Heart right ventricle (tissue), 16 donors: ENCODE data around the gene LTBR. TPM values are rescaled to one million over a fixed set of nuclear protein-coding genes. Genes with fewer than 3 reads are reported as not detected.

Experiments used
- ATAC-seq, 8 donors: fragments of 200-7000 bp; cut with Tn5 transposase; one replicate each; pipeline ENCODE4 v1.9.1; 2020; ENCODE audit warnings: mild to moderate bottlenecking in 8 of 8, moderate library complexity in 8 of 8, moderate number of reproducible peaks in 1 of 8
- DNase-seq, 2 donors: peaks; one replicate each; pipeline ENCODE4 v3.0.0-alpha.2; 2020
- H3K27ac ChIP-seq, 10 donors: fragments of 200-600 bp; sonication (generic) in 2 of 10; one replicate each; pipeline versions ENCODE4 v1.5.0 to v1.8.0; 2020 to 2022; ENCODE audit warnings: mild to moderate bottlenecking in 3 of 10
- H3K27me3 ChIP-seq, 7 donors: fragments of 200-600 bp; one replicate each; pipeline ENCODE4 v1.8.0; 2021 to 2022; ENCODE audit warnings: mild to moderate bottlenecking in 2 of 7
- H3K36me3 ChIP-seq, 9 donors: fragments of 200-600 bp; sonication (generic) in 1 of 9; one replicate each; pipeline versions ENCODE4 v1.5.0 to v1.8.0; 2020 to 2022; ENCODE audit warnings: mild to moderate bottlenecking in 2 of 9
- H3K4me1 ChIP-seq, 9 donors: fragments of 200-600 bp; sonication (generic) in 1 of 9; one replicate each; pipeline versions ENCODE4 v1.5.0 to v1.8.0; 2020 to 2022; ENCODE audit warnings: mild to moderate bottlenecking in 4 of 9
- H3K4me3 ChIP-seq, 10 donors: fragments of 200-600 bp; sonication (generic) in 2 of 10; one replicate each; pipeline versions ENCODE4 v1.5.0 to v1.8.0; 2020 to 2022; ENCODE audit warnings: mild to moderate bottlenecking in 7 of 10, moderate library complexity in 2 of 10
- H3K9me3 ChIP-seq, 11 donors: fragments of 200-600 bp in 10 of 11; sonication (generic) in 2 of 11; one replicate each; pipeline versions ENCODE4 v1.5.0 to v1.8.0; 2013 to 2022; ENCODE audit warnings: mild to moderate bottlenecking in 2 of 11, control low read depth in 1 of 11, moderate library complexity in 1 of 11
- CTCF ChIP-seq, 9 donors: fragments of 200-600 bp; sonication (generic) in 2 of 9; IDR thresholded peaks; one replicate each; pipeline versions ENCODE4 v1.5.0 to v1.8.0; 2021 to 2022; ENCODE audit warnings: antibody characterized with exemption in 9 of 9, mild to moderate bottlenecking in 5 of 9, moderate library complexity in 1 of 9
- WGBS, 2 donors: extraction: QIAGEN DNeasy Blood & Tissue Kit; methylation state at CpG; one replicate each; pipeline ENCODE4 v1.1.7; 2013; ENCODE audit warnings: inconsistent platforms in 1 of 2; 5-methylcytosine and 5-hydroxymethylcytosine counted together
- intact Hi-C, 10 donors: fragments of 100-400 bp; cut with DNase I; formaldehyde crosslinking; loops; one replicate each; pipeline versions ENCODE4 v1.11.1 to v1.14.2; 2022
- polyA plus RNA-seq, 2 donors: library from polyadenylated mRNA; stranded (reverse); fragments of 200-250 nt; gene quantifications; one replicate each; pipeline ENCODE4 v1.2.3, GENCODE V29; 2013
- total RNA-seq, 10 donors: library from RNA; stranded (reverse); fragmentation: NEBNext Ultra II Directional in 3 of 10; extraction: Animal tissue kit (Norgen Biotek cat#: 25700) in 3 of 10; gene quantifications; one replicate each; pipeline versions ENCODE4 v1.2.1 to v1.2.4, GENCODE V29; 2021 to 2023
- donor health status: Arrhythmogenic right ventricular cardiomyopathy.
- donor health status: ischemic (EF 13 %, LVEDD 7.1; RV severe dilation, severe dysfunction).
- donor health status: healthy with polysubstance abuse.
- donor health status: DM: no; HTN: yes; CAD: no.
- donor health status: DM: no; HTN: no; CAD: no.
- donor health status: ischemic (EF 25% LVEDD 6.9; RV normal size, moderate dysfunction).
- donor health status: ischemic (EF 25% LVEDD 5.7; RV mildly dilated, moderate dysfunction).
- donor health status: healthy.
- donor health status: DM: yes; HTN: yes; CAD: no.
- donor health status: Ischemic cardiomyopathy.
- donor health status: ischemic (EF 35%, LVEDD 5.7; RV mildly dilated, moderate dysfunction).
- donor health status: nonischemic (EF 11% LVEDD 7.7; RV severe dilation, severe dysfunction).
- donor health status: DM: yes; HTN: yes; CAD: no.
- donor health status: PGD.
- donor health status: ischemic (EF 29% LVEDD 5.4; RV normal size, mild dysfunction).
- donor health status: nonischemic (EF 23%, LVEDD 6.1; RV moderate dilation, normal function).

LTBR gene
- total and polyA plus RNA-seq, 12 donors = 14.1 to 49.1 (median 26.9) TPM

DNA sequence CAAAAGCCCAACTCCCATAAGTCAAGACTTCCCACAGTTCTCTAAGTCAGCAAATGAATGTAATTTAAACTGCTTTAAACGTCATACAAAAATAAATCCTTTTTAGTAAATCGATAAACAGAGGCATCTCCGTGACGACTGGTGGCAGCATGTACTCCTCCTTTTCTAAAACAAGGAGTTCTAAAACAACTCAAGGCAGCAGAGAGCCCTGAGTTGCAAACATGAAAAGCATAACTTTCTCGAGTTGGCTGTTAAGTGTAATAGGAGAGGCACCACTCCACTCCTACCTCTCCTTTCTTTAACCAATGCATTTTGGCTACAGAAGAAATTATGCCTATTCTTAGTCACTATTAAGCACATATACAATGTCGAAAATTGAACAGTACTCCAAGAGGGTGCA is 22.0 kb downstream of the LTBR start:
- Histone ChIP-seq H3K4me1 (no peaks in the 10 kb centered on the region), H3K27me3 (no peaks in the 10 kb centered on the region), H3K9me3 (no peaks in the 10 kb centered on the region), H3K36me3 (no peaks in the 10 kb centered on the region), H3K4me3 (no peak overlapping the region), H3K27ac (no peak overlapping the region)
- intact Hi-C loops = no loop called here
- 82 to 83% methylated on average over 6 of the region's 6 CpGs for WGBS, 2 donors
- TF ChIP-seq CTCF (IDR thresholded peaks at IDR 0.05) = no peak
- ATAC-seq = no peak
- no peak for DNase-seq

DNA sequence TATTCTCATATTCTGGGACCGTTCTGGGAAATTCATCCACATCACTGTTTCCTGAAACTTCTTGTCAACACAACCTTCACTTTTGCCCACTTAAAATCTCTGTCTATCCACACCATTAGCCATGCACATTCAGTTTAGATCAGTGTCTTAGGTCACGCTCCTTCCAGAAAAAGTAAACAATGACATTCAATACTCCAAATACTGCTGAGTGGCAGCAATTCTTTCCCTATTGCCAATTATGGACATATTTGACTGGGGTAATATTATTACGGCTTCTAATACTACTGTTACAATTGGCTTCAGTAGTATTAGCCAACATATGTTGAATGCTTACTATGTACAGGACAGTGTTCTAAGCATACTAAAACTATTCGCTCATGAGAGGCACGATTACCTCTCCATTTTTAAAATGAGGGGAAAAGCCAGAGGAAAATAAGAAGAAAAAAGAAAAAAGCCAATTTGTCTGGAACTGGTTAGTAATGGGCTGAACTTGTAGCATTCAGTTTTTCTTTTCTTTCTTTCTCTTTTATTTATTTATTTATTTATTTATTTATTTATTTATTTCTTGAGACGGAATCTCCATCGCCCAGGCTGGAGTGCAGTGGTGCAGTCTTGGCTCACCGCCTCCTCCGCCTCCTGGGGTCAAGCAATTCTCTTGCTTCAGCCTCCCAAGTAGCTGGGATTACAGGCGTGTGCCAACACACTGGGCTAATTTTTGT is 23.4 kb downstream of the LTBR start:
- Histone ChIP-seq H3K4me3 (no peak overlapping the region), H3K4me1 (no peaks in the 10 kb centered on the region), H3K27ac (no peak overlapping the region), H3K9me3 (no peaks in the 10 kb centered on the region), H3K27me3 (no peaks in the 10 kb centered on the region), H3K36me3 (no peaks in the 10 kb centered on the region)
- no peak for TF ChIP-seq CTCF (IDR thresholded peaks at IDR 0.05)
- DNase-seq (no peak), ATAC-seq (no peak)
- WGBS, 2 donors = 95 to 96% methylated on average over 10 of the region's 10 CpGs
- intact Hi-C loops = no loop called here

DNA sequence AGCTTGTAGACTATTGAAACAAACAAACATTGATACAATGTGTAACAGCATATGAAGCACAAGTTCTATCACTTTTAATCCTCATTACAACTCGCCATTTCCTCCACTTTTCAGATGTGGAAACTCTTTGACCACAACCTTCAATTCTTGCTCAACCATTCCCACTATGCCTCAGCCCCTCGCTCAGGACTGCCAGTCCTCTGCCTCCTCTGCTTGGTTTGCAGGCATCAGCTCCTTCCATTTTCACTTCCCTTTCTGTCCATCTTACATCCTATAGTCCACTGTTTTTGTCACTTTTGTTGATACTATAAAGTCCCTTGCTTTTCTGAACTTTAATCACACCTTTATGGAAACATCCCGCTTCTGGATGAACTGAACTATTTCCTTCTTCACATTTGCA is 32.6 kb downstream of the LTBR start:
- Histone ChIP-seq H3K36me3 (no peaks in the 10 kb centered on the region), H3K27me3 (no peaks in the 10 kb centered on the region), H3K27ac (peak overlapping the region in 1 of 10 donors; percentile 56), H3K4me3 (no peak overlapping the region), H3K4me1 (peaks cover 0 to 8% (median 0%) of the 10 kb centered on the region in 9 donors), H3K9me3 (no peaks in the 10 kb centered on the region)
- intact Hi-C loops = no loop called here
- 89 to 93% methylated on average over 3 of the region's 3 CpGs for WGBS, 2 donors
- ATAC-seq (peak in 5 of 8 donors; percentile 11 to 73 (median 54)), DNase-seq (no peak)
- no peak for TF ChIP-seq CTCF (IDR thresholded peaks at IDR 0.05)

- ATAC-seq = no peak
- no peaks in the 10 kb centered on the region for H3K9me3 ChIP-seq
- peaks cover 0 to 15% (median 5%) of the 10 kb centered on the region in 9 donors for H3K4me1 ChIP-seq
- TF ChIP-seq CTCF (IDR thresholded peaks at IDR 0.05) = no peak
- intact Hi-C loops = no loop called here
- H3K4me3 ChIP-seq = no peak overlapping the region
- no peaks in the 10 kb centered on the region for H3K27me3 ChIP-seq
- no peak for DNase-seq
- H3K27ac ChIP-seq = no peak overlapping the region
- no peaks in the 10 kb centered on the region for H3K36me3 ChIP-seq
- WGBS, 2 donors = 69 to 87% methylated on average over 6 of the region's 6 CpGs
These were observed 34.8 kb downstream of the LTBR start for GRCh38 chr12:6418796-6419195.
